ENCODE data around the gene CACNA1C. TPM values are rescaled to one million over a fixed set of nuclear protein-coding genes. Genes with fewer than 3 reads are reported as not detected.

CACNA1C gene
- total RNA-seq, 1 experiment from 2014 or later, result 1.1 TPM

DNA sequence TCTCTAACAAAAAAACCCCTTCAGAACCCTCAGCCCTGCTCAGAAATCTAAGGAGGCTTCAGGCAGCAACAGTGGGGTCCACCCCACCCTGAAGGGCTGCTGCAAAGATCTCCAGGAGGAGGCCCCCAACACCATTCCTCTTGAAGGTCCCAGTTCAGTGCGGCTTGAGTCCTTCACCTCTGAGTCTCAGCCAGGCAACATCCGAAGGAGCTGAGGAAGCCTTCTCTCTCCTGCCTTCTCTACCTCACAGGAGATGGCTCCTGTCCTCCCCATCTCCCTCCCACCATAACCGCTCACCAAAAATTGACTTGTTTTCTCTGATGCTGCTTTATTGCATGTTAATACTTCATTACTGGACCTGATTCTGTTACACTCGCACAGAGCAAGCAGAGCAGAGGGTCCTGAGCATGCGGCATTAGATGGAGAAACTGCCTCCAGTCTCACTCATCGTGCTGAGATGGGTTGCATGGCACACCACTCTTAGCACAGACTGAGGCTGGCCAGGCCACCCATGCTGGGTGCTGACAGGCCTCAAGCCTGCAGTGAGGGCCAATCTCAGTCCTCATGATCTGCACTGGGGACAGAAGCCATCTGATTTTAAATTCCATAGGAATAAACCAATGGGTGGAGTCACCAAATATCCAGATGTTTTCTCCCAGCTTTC, 224.8 kb downstream of the CACNA1C start:
- Histone ChIP-seq H2AK5ac (ENCODE audit: insufficient read length, low read length) (no peak overlapping the region), H3T11ph (ENCODE audit: low read length) (no peak overlapping the region), H4K8ac (replicated peaks; ENCODE audit: insufficient read length, low read depth, low read length) (no peak overlapping the region), H2BK5ac (ENCODE audit: insufficient read length, low read length) (no peak overlapping the region), H3K27me3 (ENCODE audit: insufficient read depth, low read length) (no peaks in the 10 kb centered on the region), H4K20me1 (ENCODE audit: control insufficient read depth, insufficient read depth, insufficient read length) (no peaks in the 10 kb centered on the region), H2AFZ (ENCODE audit: low read length) (no peak overlapping the region), H3K4me2 (ENCODE audit: insufficient read depth, insufficient read length, low read length) (no peak overlapping the region), H2BK20ac (ENCODE audit: low read depth, low read length, poor library complexity, severe bottlenecking) (no peak overlapping the region), H2BK15ac (ENCODE audit: low read depth, low read length) (no peak overlapping the region), H4K91ac (ENCODE audit: insufficient read length, low read depth, low read length) (no peak overlapping the region), H4K5ac (ENCODE audit: insufficient read length, low read depth, low read length) (no peak overlapping the region), H3K79me1 (ENCODE audit: insufficient read depth, low read depth, low read length, poor library complexity, severe bottlenecking) (no peaks in the 10 kb centered on the region), H3K4me1 (ENCODE audit: insufficient read depth, low read length) (no peaks in the 10 kb centered on the region), H3K9me3 (ENCODE audit: control insufficient read depth, low read depth, low read length) (no peaks in the 10 kb centered on the region), H3K23me2 (ENCODE audit: insufficient read length, low read depth, low read length, poor library complexity, severe bottlenecking) (no peaks in the 10 kb centered on the region), H3K27ac (ENCODE audit: insufficient read length, low read depth, low read length) (no peak overlapping the region), H2BK12ac (ENCODE audit: insufficient read length, low read depth, low read length) (no peak overlapping the region), H3K14ac (ENCODE audit: insufficient read depth, low read length) (no peak overlapping the region), H3K18ac (ENCODE audit: insufficient read length, low read depth, low read length) (no peak overlapping the region), H3K79me2 (ENCODE audit: insufficient read depth, low read length) (no peaks in the 10 kb centered on the region), H2BK120ac (ENCODE audit: low read depth, low read length, poor library complexity, severe bottlenecking) (no peak overlapping the region), H3K4ac (ENCODE audit: low read depth, low read length) (no peak overlapping the region), H3K9ac (ENCODE audit: extremely low read depth, insufficient read length, low read length) (no peak overlapping the region), H3K23ac (ENCODE audit: insufficient read length, low read depth, low read length) (no peak overlapping the region), H3K56ac (ENCODE audit: insufficient read length, low read depth, low read length) (no peak overlapping the region)
- Mint-ChIP-seq H3K27ac (no peak overlapping the region), H3K27me3 (ENCODE audit: low read depth) (no peaks in the 10 kb centered on the region; the same call in 1 of the 2 replicates), H3K9me3 (peaks cover 0 to 10% of the 10 kb centered on the region in 2 experiments; a peak in 3 of 5 replicates), H3K36me3 (ENCODE audit: insufficient read depth in 1 of 3, low read depth in 3 of 3) (no peaks in the 10 kb centered on the region), H3K4me1 (peaks cover 7 to 8% of the 10 kb centered on the region in 2 experiments), H3K4me3 (no peak overlapping the region)
- no peak for TF ChIP-seq CTCF (conservative IDR thresholded peaks at IDR 0.05)
- no peak for DNase-seq
- no CpG with 5 or more reads among the region's 6 CpGs for WGBS (ENCODE audit: extremely low coverage, insufficient read length, low lambda C conversion rate)

All from H9 (cell line).